GM12878 (cell line): ENCODE results near the gene CLTRN. TPM values are rescaled to one million over a fixed set of nuclear protein-coding genes. Genes with fewer than 3 reads are reported as not detected.

ENCODE experiments used
- ATAC-seq: fragments of 200-7000 bp; cut with Tn5 transposase; 3 replicates; pipeline ENCODE4 v1.9.1; 2020; ENCODE audit warnings: mild to moderate bottlenecking, moderate library complexity
- BruUV-seq: library from RNA; stranded (reverse); fragments of 400-500 nt; replicated peaks from 2 replicates; lab custom pipeline; 2021; lab: Mats Ljungman, UMichigan
- CTCF ChIA-PET: fragments of 300-600 bp; sonication (Branson Sonifier 250); formaldehyde crosslinking; extraction: SDS; loops from one replicate; lab custom pipeline; 2021; ENCODE audit warnings: inconsistent platforms; lab: Yijun Ruan, JAX
- POLR2A ChIA-PET: fragments of 350-600 bp; formaldehyde crosslinking; extraction: SDS; loops from one replicate; lab custom pipeline; 2021; ENCODE audit warnings: inconsistent platforms; lab: Charles Lee
- RAD21 ChIA-PET: fragments of 300-600 bp; sonication (Branson Sonifier 250); formaldehyde crosslinking; loops from one replicate; lab custom pipeline; 2023; ENCODE audit warnings: antibody characterized with exemption; ENCODE audit not compliant: unreplicated experiment; lab: Charles Lee
- SMC1A ChIA-PET: fragments of 300-600 bp; sonication (Branson Sonifier 250); formaldehyde crosslinking; loops from one replicate; lab custom pipeline; 2023; ENCODE audit not compliant: unreplicated experiment, uncharacterized antibody; lab: Charles Lee
- DNase-seq: peaks from one replicate; pipeline ENCODE4 v3.0.0-alpha.2; 2011; ENCODE audit warnings: low read depth, low spot score
- FAIRE-seq: peaks from 3 replicates; lab custom pipeline; 2011; peaks lifted over from hg19 to GRCh38; lab: Jason Lieb, UNC
- H2AFZ ChIP-seq: 2 replicates; pipeline ENCODE4 v1.6.0; 2011; ENCODE audit warnings: low read depth, low read length, control low read depth; ENCODE audit not compliant: control insufficient read depth
- H3K27ac ChIP-seq: 2 replicates; pipeline ENCODE4 v1.5.1; 2011; ENCODE audit warnings: control low read depth; ENCODE audit not compliant: control insufficient read depth, insufficient read depth
- H3K27me3 ChIP-seq, 2 experiments: replicated peaks in 1 of 2; 2 replicates each; pipeline versions ENCODE4 v1.6.0 to v1.6.1; 2011; ENCODE audit warnings: low read length in 1 of 2; ENCODE audit not compliant: control insufficient read depth in 2 of 2, insufficient read depth in 2 of 2
- H3K36me3 ChIP-seq, 2 experiments: 2 replicates each; pipeline ENCODE4 v1.5.1; 2011; ENCODE audit warnings: low read length in 1 of 2; ENCODE audit not compliant: control insufficient read depth in 2 of 2, insufficient read depth in 2 of 2
- H3K4me1 ChIP-seq: 2 replicates; pipeline ENCODE4 v1.6.1; 2011; ENCODE audit warnings: mild to moderate bottlenecking, low read length, moderate library complexity, mixed read lengths; ENCODE audit not compliant: control insufficient read depth, insufficient read depth
- H3K4me2 ChIP-seq: 2 replicates; pipeline ENCODE4 v1.6.0; 2011; ENCODE audit warnings: control low read depth; ENCODE audit not compliant: control insufficient read depth, insufficient read depth
- H3K4me3 ChIP-seq: fragments of 200-600 bp; sonication (generic); 2 replicates; pipeline ENCODE4 v1.5.1; 2016
- H3K79me2 ChIP-seq: 2 replicates; pipeline ENCODE4 v1.6.0; 2011; ENCODE audit warnings: low read length; ENCODE audit not compliant: control insufficient read depth, insufficient read depth
- H3K9ac ChIP-seq: 2 replicates; pipeline ENCODE4 v1.8.0; 2011; ENCODE audit warnings: low read length, control low read depth, mixed read lengths; ENCODE audit not compliant: control insufficient read depth, insufficient read depth
- H3K9me3 ChIP-seq: replicated peaks from 3 replicates; pipeline ENCODE4 v1.5.1; 2011; ENCODE audit warnings: mild to moderate bottlenecking, low read length; ENCODE audit not compliant: control insufficient read depth, insufficient read depth
- H4K20me1 ChIP-seq: 2 replicates; pipeline ENCODE4 v1.6.0; 2011; ENCODE audit not compliant: control insufficient read depth, insufficient read depth
- EP300 ChIP-seq, 2 experiments: fragments of 150-350 bp in 1 of 2; IDR thresholded peaks; 2 replicates each; pipeline ENCODE4 v1.6.1; 2011 to 2012; ENCODE audit warnings: low read depth in 2 of 2, low read length in 2 of 2, borderline replicate concordance in 1 of 2, improper control_type of control experiment in 1 of 2, inconsistent platforms in 1 of 2; ENCODE audit not compliant: control insufficient read depth in 1 of 2
- IKZF1 ChIP-seq: fragments of 450-650 bp; conservative IDR thresholded peaks from 2 replicates; pipeline ENCODE4 v1.6.1; 2017; ENCODE audit warnings: antibody characterized with exemption, mild to moderate bottlenecking
- IKZF2 ChIP-seq, 2 experiments: fragments of 450-650 bp; IDR thresholded peaks; 2 replicates each; pipeline ENCODE4 v1.6.1; 2017; ENCODE audit warnings: mild to moderate bottlenecking in 2 of 2, moderate library complexity in 2 of 2
- NBN ChIP-seq: fragments of 450-650 bp; IDR thresholded peaks from 2 replicates; pipeline ENCODE4 v1.6.1; 2016
- POLR2AphosphoS2 ChIP-seq: IDR thresholded peaks from 2 replicates; pipeline ENCODE4 v1.6.1; 2011; ENCODE audit warnings: low read depth, mild to moderate bottlenecking, low read length, improper control_type of control experiment, moderate library complexity
- POU2F2 ChIP-seq: IDR thresholded peaks from 3 replicates; pipeline ENCODE4 v1.6.1; 2011; ENCODE audit warnings: low read depth, mild to moderate bottlenecking, low read length, borderline replicate concordance
- SIX5 ChIP-seq: IDR thresholded peaks from 2 replicates; pipeline ENCODE4 v1.6.1; 2011; ENCODE audit warnings: mild to moderate bottlenecking, low read depth, low read length, moderate library complexity; ENCODE audit not compliant: severe bottlenecking
- SUPT20H ChIP-seq: IDR thresholded peaks from 2 replicates; pipeline ENCODE4 v1.6.1; 2011; ENCODE audit warnings: low read depth, mild to moderate bottlenecking, low read length, moderate library complexity, borderline replicate concordance; ENCODE audit not compliant: control insufficient read depth
- ZBTB4 ChIP-seq: fragments of 450-650 bp; formaldehyde crosslinking; IDR thresholded peaks from 2 replicates; pipeline ENCODE4 v1.4.0; 2022; ENCODE audit warnings: mild to moderate bottlenecking, moderate library complexity
- WGBS: methylation state at CpG from one replicate; pipeline ENCODE4 v1.1.6; 2016; ENCODE audit warnings: low lambda C conversion rate; ENCODE audit not compliant: insufficient replicate concordance, insufficient coverage; ENCODE audit errors: missing lambda C conversion rate; 5-methylcytosine and 5-hydroxymethylcytosine counted together
- in situ Hi-C: fragments of 300-500 bp; cut with MboI; formaldehyde crosslinking; loops from 9 replicates; pipeline ENCODE4 v1.14.3; 2018; ENCODE audit warnings: mixed read lengths
- intact Hi-C: fragments of 100-400 bp; cut with micrococcal nuclease; formaldehyde crosslinking; loops from one replicate; pipeline ENCODE4 v1.14.2; 2022; ENCODE audit not compliant: unreplicated experiment
- polyA plus RNA-seq, 11 experiments: library from polyadenylated mRNA; depleted of rRNA in 4 of 11; unstranded in 6 of 11; stranded (reverse) in 5 of 11; fragments of >200 nt; fragmentation: Nextera tagmentation in 4 of 11; fragmentation: Illumina TruSeq in 1 of 11; extraction: Ambion mirVana in 4 of 11; extraction: Trizol in 1 of 11; gene quantifications; 1 replicate in 1 of 11; 2 replicates in 10 of 11; pipeline versions ENCODE4 v1.2.1 to v1.2.3, GENCODE V29; 2011 to 2016; ENCODE audit warnings: inconsistent platforms in 2 of 11, missing spikeins in 2 of 11, low read depth in 1 of 11
- total RNA-seq, 4 experiments: library from RNA; depleted of rRNA in 3 of 4; stranded (reverse); fragments of >200 nt in 3 of 4; fragmentation: Illumina TruSeq in 1 of 4; extraction: Trizol in 1 of 4; gene quantifications; 2 replicates each; pipeline versions ENCODE4 v1.2.1 to v1.2.3, GENCODE V29; 2013 to 2021
- TF ChIP-seq, protein P1 (sequence below): IDR thresholded peaks from 2 replicates; pipeline ENCODE4 v1.6.1; 2012; ENCODE audit warnings: mild to moderate bottlenecking, low read depth, low read length
- TF ChIP-seq, protein P2 (sequence below): IDR thresholded peaks from 2 replicates; pipeline ENCODE4 v1.6.1; 2011; ENCODE audit warnings: borderline replicate concordance, low read depth, mild to moderate bottlenecking, moderate library complexity, low read length; ENCODE audit not compliant: insufficient read depth, poor library complexity, severe bottlenecking
- TF ChIP-seq, protein P3 (sequence below): fragments of 450-650 bp; IDR thresholded peaks from 2 replicates; pipeline ENCODE4 v1.6.1; 2017; ENCODE audit warnings: mild to moderate bottlenecking

CLTRN gene
- total and polyA plus RNA-seq, 10 of the 15 experiments (the other 5 are each of a cell fraction or from before 2014, with no cell fraction given) = 0.13 to 0.75 (median 0.27) TPM; not detected in 1

GRCh38 chrX:15653961-15654360 lies 10.6 kb downstream of the CLTRN start:
- no peak for ATAC-seq
- RAD21 ChIA-PET = no interaction called here
- in situ Hi-C loops = no loop called here
- TF ChIP-seq POLR2AphosphoS2 = no peak
- TF ChIP-seq IKZF1 = no peak
- no peak for TF ChIP-seq SUPT20H
- TF ChIP-seq ZBTB4 = no peak
- TF ChIP-seq EP300 (IDR thresholded peaks at IDR 0.05; ENCODE audit: borderline replicate concordance in 1 of 2, control insufficient read depth in 1 of 2, low read depth in 2 of 2, low read length in 2 of 2) = no peak
- TF ChIP-seq, protein P1, sequence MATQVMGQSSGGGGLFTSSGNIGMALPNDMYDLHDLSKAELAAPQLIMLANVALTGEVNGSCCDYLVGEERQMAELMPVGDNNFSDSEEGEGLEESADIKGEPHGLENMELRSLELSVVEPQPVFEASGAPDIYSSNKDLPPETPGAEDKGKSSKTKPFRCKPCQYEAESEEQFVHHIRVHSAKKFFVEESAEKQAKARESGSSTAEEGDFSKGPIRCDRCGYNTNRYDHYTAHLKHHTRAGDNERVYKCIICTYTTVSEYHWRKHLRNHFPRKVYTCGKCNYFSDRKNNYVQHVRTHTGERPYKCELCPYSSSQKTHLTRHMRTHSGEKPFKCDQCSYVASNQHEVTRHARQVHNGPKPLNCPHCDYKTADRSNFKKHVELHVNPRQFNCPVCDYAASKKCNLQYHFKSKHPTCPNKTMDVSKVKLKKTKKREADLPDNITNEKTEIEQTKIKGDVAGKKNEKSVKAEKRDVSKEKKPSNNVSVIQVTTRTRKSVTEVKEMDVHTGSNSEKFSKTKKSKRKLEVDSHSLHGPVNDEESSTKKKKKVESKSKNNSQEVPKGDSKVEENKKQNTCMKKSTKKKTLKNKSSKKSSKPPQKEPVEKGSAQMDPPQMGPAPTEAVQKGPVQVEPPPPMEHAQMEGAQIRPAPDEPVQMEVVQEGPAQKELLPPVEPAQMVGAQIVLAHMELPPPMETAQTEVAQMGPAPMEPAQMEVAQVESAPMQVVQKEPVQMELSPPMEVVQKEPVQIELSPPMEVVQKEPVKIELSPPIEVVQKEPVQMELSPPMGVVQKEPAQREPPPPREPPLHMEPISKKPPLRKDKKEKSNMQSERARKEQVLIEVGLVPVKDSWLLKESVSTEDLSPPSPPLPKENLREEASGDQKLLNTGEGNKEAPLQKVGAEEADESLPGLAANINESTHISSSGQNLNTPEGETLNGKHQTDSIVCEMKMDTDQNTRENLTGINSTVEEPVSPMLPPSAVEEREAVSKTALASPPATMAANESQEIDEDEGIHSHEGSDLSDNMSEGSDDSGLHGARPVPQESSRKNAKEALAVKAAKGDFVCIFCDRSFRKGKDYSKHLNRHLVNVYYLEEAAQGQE = no peak
- TF ChIP-seq SIX5 = no peak
- TF ChIP-seq POU2F2 = no peak
- TF ChIP-seq, protein P2, sequence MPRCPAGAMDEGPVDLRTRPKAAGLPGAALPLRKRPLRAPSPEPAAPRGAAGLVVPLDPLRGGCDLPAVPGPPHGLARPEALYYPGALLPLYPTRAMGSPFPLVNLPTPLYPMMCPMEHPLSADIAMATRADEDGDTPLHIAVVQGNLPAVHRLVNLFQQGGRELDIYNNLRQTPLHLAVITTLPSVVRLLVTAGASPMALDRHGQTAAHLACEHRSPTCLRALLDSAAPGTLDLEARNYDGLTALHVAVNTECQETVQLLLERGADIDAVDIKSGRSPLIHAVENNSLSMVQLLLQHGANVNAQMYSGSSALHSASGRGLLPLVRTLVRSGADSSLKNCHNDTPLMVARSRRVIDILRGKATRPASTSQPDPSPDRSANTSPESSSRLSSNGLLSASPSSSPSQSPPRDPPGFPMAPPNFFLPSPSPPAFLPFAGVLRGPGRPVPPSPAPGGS = no peak
- no peak for TF ChIP-seq IKZF2 (IDR thresholded peaks at IDR 0.05)
- TF ChIP-seq, protein P3, sequence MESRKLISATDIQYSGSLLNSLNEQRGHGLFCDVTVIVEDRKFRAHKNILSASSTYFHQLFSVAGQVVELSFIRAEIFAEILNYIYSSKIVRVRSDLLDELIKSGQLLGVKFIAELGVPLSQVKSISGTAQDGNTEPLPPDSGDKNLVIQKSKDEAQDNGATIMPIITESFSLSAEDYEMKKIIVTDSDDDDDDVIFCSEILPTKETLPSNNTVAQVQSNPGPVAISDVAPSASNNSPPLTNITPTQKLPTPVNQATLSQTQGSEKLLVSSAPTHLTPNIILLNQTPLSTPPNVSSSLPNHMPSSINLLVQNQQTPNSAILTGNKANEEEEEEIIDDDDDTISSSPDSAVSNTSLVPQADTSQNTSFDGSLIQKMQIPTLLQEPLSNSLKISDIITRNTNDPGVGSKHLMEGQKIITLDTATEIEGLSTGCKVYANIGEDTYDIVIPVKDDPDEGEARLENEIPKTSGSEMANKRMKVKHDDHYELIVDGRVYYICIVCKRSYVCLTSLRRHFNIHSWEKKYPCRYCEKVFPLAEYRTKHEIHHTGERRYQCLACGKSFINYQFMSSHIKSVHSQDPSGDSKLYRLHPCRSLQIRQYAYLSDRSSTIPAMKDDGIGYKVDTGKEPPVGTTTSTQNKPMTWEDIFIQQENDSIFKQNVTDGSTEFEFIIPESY = no peak
- TF ChIP-seq NBN = no peak

More at GRCh38 chrX:15653961-15654360, 10.6 kb downstream of the CLTRN start:
- Histone ChIP-seq H2AFZ (no peak overlapping the region), H3K79me2 (no peaks in the 10 kb centered on the region), H3K36me3 (no peaks in the 10 kb centered on the region), H4K20me1 (no peaks in the 10 kb centered on the region), H3K9me3 (no peaks in the 10 kb centered on the region), H3K27me3 (no peaks in the 10 kb centered on the region; a peak in 2 of 4 replicates), H3K27ac (no peak overlapping the region), H3K4me1 (no peaks in the 10 kb centered on the region), H3K4me2 (no peak overlapping the region), H3K9ac (no peak overlapping the region), H3K4me3 (no peak overlapping the region)
- BruUV-seq = no TSS peak
- FAIRE-seq (no peak), DNase-seq (no peak)
- POLR2A ChIA-PET = no interaction called here
- WGBS = 46% methylated on average over 5 of the region's 5 CpGs
- CTCF ChIA-PET = no interaction called here
- intact Hi-C loops = loop anchor here (10.0 kb wide), 1 partner anchor 309 kb away; no protein-coding TSS in a partner anchor
- SMC1A ChIA-PET = no interaction called here
